Measurements from ENCODE around the gene SLC35D2. TPM values are rescaled to one million over a fixed set of nuclear protein-coding genes. Genes with fewer than 3 reads are reported as not detected.
"Not testable (repeated sequence)": the region's sequence is repeated elsewhere in the genome, so short reads cannot be mapped to it uniquely, and the experiment has no call there.

Gene SLC35D2
- total and polyA plus RNA-seq, 2 experiments from 2014 or later: 24.5 to 25.7 TPM

- Histone ChIP-seq H3K4me3 (no peak overlapping the region), H3K27me3 (no peaks in the 10 kb centered on the region), H3K9me3 (ENCODE audit: low read depth) (no peaks in the 10 kb centered on the region), H3K36me3 (no peaks in the 10 kb centered on the region), H3K4me1 (ENCODE audit: low read depth) (no peaks in the 10 kb centered on the region), H3K27ac (no peak overlapping the region)
- no peak for TF ChIP-seq CTCF (IDR thresholded peaks at IDR 0.05; ENCODE audit: low read depth, low read length)
- DNase-seq (ENCODE audit: low read depth in 1 of 2, low spot score in 1 of 2): peak in 1 of 2 donors; percentile 11
Measured at GRCh38 chr9:96331236-96331947, 52.1 kb downstream of the SLC35D2 start.

GRCh38 chr9:96327694-96328352 lies 55.7 kb downstream of the SLC35D2 start:
- Histone ChIP-seq H3K27me3 (no peaks in the 10 kb centered on the region), H3K9me3 (ENCODE audit: low read depth) (no peaks in the 10 kb centered on the region), H3K4me3 (no peak overlapping the region), H3K4me1 (ENCODE audit: low read depth) (no peaks in the 10 kb centered on the region), H3K27ac (no peak overlapping the region), H3K36me3 (no peaks in the 10 kb centered on the region)
- peak; percentile 75 for TF ChIP-seq CTCF (IDR thresholded peaks at IDR 0.05; ENCODE audit: low read depth, low read length)
- DNase-seq (ENCODE audit: low read depth in 1 of 2, low spot score in 1 of 2): peak; percentile 61 to 77

- Histone ChIP-seq H3K4me3 (no peak overlapping the region), H3K27ac (no peak overlapping the region), H3K4me1 (ENCODE audit: low read depth) (no peaks in the 10 kb centered on the region), H3K9me3 (ENCODE audit: low read depth) (no peaks in the 10 kb centered on the region), H3K36me3 (no peaks in the 10 kb centered on the region), H3K27me3 (no peaks in the 10 kb centered on the region)
- no peak for DNase-seq (ENCODE audit: low read depth in 1 of 2, low spot score in 1 of 2)
- no peak for TF ChIP-seq CTCF (IDR thresholded peaks at IDR 0.05; ENCODE audit: low read depth, low read length)
Measured at GRCh38 chr9:96323169-96323568, 60.3 kb downstream of the SLC35D2 start.

GRCh38 chr9:96322736-96323135 lies 60.8 kb downstream of the SLC35D2 start:
- not testable (repeated sequence) for H3K9me3 ChIP-seq (ENCODE audit: low read depth); H3K27ac ChIP-seq; DNase-seq (ENCODE audit: low read depth in 1 of 2, low spot score in 1 of 2); H3K27me3 ChIP-seq; H3K36me3 ChIP-seq; H3K4me1 ChIP-seq (ENCODE audit: low read depth); H3K4me3 ChIP-seq

- not testable (repeated sequence) for H3K9me3 ChIP-seq (ENCODE audit: low read depth); H3K27ac ChIP-seq; H3K36me3 ChIP-seq; H3K27me3 ChIP-seq; H3K4me3 ChIP-seq; DNase-seq (ENCODE audit: low read depth in 1 of 2, low spot score in 1 of 2); H3K4me1 ChIP-seq (ENCODE audit: low read depth)
Measured at GRCh38 chr9:96322210-96322609, 61.3 kb downstream of the SLC35D2 start.

GRCh38 chr9:96321515-96321914 lies 62.0 kb downstream of the SLC35D2 start:
- no peak for TF ChIP-seq CTCF (IDR thresholded peaks at IDR 0.05; ENCODE audit: low read depth, low read length)

More at GRCh38 chr9:96321515-96321914, 62.0 kb downstream of the SLC35D2 start:
- H3K4me1 ChIP-seq (ENCODE audit: low read depth): no peaks in the 10 kb centered on the region
- no peak for DNase-seq (ENCODE audit: low read depth in 1 of 2, low spot score in 1 of 2)
- no peak overlapping the region for H3K27ac ChIP-seq
- H3K9me3 ChIP-seq (ENCODE audit: low read depth): no peaks in the 10 kb centered on the region
- H3K4me3 ChIP-seq: no peak overlapping the region
- H3K36me3 ChIP-seq: no peaks in the 10 kb centered on the region
- no peaks in the 10 kb centered on the region for H3K27me3 ChIP-seq

All from cardiac muscle cell (in vitro differentiated cells and primary cell).